GM19099 (cell line): ENCODE measurements around the gene ZNF362.

ENCODE experiments used
- POLR2A ChIP-seq: IDR thresholded peaks from 3 replicates; pipeline ENCODE4 v1.6.1; 2011; ENCODE audit warnings: low read depth; ENCODE audit not compliant: insufficient read length; ENCODE audit errors: extremely low read depth

ZNF362 gene

GRCh38 chr1:33331444-33332356 is 75.4 kb downstream of the ZNF362 start:
- no peak for TF ChIP-seq POLR2A

DNA sequence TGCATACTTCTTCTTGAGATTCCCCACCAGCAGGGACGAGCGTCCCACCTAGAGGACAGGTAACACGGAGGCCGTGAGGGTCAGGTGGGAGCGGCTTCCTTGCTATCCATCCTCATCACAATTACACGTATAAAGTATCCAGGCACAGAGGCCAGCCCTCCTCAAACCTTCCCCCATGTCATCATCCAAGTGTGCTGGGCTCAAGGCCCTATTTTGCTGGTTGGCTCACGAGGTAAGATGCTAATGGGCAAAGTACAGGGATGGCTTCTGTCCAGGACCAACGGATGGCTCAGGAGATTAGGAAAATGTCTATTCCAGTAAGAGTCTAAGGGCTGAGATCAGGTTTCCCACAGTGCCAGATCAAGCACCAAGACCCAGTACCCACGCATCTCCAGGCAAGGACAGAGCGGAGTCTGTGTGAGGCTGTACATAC is 76.1 kb downstream of the ZNF362 start:
- no peak for TF ChIP-seq POLR2A

DNA sequence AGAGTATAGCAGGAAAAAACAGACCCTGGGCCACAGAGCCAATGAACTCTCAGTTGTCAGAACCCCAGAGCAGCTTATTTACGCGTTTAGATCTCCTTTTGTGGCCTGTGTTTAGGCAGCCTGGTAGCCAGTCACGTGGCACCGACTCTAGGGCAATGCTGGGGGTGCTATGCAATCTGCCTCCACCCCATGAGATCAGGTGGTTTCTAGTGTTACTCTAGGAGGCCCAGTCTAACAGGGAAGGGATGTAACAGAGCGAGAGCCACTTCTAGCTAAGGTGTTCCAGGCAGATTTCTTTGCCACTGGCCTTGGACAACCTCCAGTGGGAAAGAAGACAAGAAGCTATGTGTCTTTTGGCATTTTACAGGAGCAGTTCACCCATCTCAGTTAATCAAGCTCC is 76.6 kb downstream of the ZNF362 start:
- no peak for TF ChIP-seq POLR2A

- TF ChIP-seq POLR2A = no peak
Observed at GRCh38 chr1:33334081-33334552, 77.8 kb downstream of the ZNF362 start.

DNA sequence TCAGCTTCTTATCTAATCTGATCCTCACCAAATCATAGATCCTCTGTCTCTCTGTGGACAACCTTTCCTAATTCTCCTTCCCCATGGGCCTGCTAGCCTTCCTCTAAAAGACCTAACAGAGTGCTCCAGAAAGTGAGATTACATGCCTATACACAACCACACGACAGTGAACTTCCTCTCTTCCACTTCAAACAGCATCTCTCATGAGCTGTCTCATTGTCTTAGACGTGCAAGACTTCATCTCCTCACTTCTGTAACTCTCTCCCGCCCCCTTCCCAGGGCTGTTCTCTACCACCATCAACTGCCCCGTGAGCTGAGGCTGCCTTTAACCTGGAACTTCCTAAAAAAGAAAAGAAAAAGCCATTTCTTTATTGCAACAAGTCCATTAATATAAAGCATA is 78.7 kb downstream of the ZNF362 start:
- TF ChIP-seq POLR2A = no peak

DNA sequence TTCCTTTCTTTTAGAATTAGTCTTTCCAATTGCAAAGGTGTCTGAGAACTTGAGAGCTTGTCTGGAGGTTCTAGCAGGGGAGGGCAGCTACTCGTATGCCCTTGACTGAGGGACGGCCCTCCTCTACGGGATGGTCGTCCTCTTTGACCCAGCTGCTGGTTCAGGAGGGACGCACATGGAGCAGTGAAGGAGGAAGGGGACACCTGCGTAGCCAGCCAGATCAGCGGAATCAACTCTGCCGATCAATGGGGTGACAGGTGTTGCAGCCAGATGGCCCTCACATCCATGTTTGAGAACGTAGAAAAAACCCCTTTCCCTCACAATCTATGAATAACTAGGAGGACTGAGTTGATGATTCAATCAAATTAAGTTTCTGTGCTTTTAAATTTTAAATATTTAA is 80.3 kb downstream of the ZNF362 start:
- TF ChIP-seq POLR2A = no peak

GRCh38 chr1:33337441-33337840 is 81.1 kb downstream of the ZNF362 start:
- no peak for TF ChIP-seq POLR2A

DNA sequence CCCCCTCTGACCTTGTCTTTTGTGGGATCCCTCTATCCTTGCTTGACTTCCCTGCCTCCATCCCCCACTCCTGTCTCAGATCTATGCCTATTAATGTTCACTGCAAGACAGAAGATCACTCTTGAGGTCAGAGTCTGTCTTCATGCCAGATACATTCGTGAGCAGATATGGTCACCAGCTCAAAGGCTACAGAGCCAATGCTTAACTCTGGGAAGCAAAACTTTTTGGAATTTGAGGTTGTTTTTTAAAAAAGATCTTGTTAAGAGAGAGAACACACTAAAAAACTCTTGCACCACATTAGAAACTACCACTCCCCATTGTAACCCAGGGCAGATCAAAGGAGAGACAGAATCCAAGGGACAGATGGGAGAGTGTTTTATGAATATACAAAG is 81.8 kb downstream of the ZNF362 start:
- TF ChIP-seq POLR2A = no peak

DNA sequence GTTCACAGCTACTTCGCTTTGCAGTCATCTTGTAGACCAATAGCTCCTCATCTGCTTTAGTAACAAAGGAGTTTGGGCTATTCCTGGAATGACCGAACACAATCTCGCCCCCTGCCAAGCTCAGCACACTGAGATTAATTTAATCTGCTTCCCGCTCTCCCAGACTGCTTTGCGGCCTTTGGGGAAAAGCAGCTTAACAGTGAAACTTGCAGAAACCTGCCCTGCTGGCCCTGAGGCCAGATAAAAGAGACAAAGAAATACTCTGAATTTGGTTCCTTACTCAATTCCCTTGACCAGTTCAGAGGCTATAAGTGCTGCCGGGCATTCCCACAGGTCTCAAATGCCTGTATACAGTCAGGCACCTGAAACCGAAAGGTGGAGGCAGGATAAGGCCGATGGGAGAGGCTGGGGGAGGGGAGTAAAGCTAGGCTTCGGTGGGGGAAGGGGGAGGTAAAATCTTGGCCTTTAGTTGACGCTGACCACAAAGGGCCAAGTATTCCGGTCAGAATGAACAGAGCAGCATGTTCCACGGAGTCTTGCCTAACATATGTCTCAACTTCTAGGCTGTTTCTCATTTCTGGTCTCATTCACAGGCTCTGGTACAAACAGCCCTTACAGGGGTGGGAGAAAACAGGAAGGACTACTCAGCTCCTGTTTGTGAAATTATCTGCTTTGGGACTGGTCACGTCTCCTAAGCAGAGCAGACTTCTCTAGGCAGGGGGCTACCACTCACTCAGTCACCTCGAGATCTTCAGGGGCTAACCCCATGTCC is 82.3 kb downstream of the ZNF362 start:
- TF ChIP-seq POLR2A = no peak

DNA sequence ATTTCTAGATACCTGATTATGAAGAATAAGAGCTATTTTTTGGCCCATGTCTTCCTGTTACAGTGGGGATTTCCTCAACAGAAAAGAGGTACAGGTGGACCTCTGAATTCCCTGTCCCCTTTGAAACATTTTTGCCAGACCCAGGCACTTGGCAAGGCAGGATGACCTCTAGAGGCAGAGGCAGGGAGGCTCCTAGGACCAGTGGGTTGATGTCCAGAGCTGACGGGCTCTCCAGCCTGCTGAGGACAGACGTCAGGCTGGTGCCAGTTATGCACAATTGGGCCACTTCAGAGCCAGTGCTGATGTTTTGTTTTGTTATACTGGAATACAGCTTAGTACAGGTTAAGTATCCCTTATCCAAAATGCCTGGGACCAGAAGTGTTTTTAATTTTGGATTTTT is 83.1 kb downstream of the ZNF362 start:
- TF ChIP-seq POLR2A = no peak

DNA sequence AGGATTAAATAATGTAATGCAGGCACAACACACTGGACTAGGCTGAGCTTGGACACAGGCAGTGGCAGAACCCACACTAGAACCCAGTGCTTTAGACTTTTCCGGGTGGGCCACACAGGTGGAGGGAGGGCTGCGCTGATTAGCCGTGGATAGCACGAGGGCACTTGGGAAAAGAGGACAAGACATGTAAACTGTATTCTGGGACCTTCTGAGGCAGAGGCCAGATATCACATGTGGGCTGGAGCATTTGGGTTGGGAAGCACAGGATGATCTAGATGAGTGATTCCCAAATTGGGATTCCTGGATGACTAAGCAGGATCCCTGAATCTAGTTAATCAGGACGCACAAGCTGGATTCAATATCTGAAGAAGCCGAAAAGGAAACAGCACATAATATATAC is 84.9 kb downstream of the ZNF362 start:
- TF ChIP-seq POLR2A = no peak

GRCh38 chr1:33342041-33342723 is 85.9 kb downstream of the ZNF362 start:
- TF ChIP-seq POLR2A = no peak

DNA sequence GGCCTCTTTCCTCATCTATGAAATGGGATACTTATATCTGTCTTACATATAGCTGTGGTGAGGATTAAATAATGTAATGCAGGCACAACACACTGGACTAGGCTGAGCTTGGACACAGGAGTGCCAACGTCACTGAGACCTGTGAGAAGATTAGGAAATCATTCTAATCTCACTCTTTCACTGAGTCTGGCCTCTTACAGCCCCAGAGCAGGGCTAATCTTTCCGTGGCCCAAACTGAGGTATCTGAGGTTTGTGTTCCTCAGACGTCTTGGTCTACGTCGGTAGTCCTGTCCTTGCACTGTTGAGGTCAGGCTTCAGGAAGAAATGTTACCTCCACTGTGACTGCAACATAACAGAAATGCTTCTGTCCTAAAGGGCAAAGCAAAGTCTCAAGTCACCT is 87.2 kb downstream of the ZNF362 start:
- TF ChIP-seq POLR2A = no peak

GRCh38 chr1:33344896-33345560 is 88.7 kb downstream of the ZNF362 start:
- no peak for TF ChIP-seq POLR2A

GRCh38 chr1:33346533-33346926 is 90.2 kb downstream of the ZNF362 start:
- TF ChIP-seq POLR2A = no peak
